IPS-11a (cell line): Measurements from ENCODE around the gene PAX9.

Source experiments
- H3K4me3 ChIP-seq: one replicate; pipeline ENCODE4 v1.5.1; 2013; ENCODE audit warnings: low read depth, low read length, control low read depth

Gene PAX9

DNA sequence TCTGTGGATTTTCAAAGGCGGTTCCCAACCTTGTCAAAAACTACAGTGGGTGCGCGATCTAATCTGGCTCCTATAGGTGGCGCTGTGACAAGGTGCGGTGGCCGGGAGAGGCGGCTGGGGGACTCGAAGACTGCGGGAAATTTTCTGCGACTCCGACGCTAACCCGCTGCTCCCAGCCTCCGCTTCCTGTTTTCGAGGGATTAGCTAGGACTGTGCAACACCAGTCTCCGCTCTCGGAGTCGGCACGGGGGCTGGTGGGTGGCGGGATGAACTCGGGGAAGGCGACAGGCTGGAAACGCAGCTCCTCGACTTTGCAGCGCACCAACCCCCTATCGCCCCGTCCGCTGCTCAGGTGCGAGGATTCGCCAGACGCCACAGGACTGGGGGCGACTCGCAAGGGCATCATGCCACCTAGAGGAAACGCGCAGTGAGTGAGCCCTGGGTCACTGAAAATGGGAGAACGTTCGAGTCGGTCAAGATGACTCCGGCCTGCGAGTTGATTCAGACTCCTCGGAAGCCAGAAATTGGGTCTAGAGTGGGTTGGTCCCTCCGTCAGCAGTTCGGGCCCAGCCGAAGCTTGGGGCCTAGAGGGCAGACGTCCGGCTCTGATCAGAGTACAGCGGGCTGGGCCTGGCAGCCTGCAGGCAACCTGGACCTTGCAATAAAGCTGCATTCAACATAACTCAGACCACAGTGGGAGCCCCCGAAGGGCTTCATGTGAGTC is 5.5 kb upstream of the PAX9 start:
- peak overlapping the region; percentile 22 for H3K4me3 ChIP-seq

GRCh38 chr14:36656687-36657398 is 4.8 kb upstream of the PAX9 start:
- no peak overlapping the region for H3K4me3 ChIP-seq

DNA sequence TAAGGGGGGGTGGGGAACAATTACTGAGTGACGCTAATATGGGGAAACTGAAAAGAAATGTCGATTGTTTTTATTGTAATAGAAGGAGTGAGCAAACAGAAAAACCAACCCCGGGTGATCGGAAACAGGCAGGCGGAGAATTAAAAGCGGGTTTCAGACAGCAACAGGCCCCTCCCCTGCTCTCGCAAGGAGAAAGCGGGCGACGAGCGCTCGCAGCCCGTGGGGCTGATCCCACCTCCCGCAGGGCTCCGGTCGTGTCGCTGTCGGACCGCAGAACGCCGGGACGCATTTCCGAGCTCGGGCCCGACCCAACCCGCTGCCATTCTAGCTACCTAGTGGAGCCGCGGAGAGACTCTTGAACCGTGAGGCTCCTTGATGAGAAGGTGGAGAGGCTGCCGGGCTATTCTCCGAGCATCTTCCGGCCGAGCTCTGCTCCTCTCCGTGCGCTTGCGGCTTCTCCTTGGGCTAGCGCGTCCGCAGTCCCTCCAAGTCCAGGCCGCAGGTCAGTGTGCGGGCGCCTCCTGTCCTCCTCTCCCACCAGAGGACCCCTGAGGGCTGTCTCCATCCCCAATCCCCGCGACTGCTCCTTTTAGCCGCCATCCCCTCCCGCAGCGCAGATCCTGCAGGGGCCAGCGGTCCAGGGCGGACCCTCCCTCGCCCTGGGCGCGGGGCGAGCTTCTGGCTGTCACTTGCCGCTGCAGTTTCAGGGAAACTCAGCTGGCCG is 4.1 kb upstream of the PAX9 start:
- no peak overlapping the region for H3K4me3 ChIP-seq

GRCh38 chr14:36658123-36659009 is 3.3 kb upstream of the PAX9 start:
- no peak overlapping the region for H3K4me3 ChIP-seq

DNA sequence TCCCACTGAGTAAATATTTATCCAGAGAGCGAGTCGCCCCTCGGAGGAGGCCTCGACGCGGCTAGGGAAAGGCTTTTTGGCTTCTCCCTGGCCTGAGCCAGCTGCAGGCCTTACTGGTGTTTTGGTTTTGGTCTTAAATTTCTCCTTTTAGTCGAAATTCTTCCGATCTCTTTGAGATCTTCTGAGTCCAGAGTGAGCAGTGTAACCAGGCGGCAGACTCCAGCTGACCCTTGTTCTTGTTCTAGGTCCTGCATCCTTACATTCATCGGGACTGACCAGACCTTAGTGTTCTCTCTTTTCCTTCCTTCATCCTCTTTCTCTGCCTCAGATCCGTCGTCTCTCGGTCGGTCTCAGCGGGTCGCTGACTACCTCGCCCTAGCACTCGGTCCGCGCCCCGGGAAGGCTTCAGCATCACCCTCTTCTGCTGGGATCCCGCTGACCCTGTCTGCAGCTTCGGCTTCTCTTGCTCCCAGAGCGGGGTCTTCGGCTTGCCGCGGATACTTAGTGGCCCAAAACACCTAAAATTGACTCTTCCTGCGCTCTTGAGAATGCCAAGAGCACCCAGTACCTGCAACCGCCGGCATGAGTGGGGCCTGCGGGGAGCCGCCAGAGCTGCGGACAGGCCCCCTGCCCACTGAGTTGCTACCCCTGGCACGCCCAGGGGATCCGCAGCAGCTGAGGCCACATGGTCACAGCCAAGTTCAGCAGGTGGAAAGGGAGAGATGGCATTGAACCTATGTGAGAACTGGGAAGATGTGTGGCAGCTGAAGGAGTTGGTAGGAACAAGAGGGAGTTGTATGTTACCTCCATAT is 2.4 kb upstream of the PAX9 start:
- no peak overlapping the region for H3K4me3 ChIP-seq

GRCh38 chr14:36659822-36660735 is 1.6 kb upstream of the PAX9 start:
- H3K4me3 ChIP-seq = no peak overlapping the region

DNA sequence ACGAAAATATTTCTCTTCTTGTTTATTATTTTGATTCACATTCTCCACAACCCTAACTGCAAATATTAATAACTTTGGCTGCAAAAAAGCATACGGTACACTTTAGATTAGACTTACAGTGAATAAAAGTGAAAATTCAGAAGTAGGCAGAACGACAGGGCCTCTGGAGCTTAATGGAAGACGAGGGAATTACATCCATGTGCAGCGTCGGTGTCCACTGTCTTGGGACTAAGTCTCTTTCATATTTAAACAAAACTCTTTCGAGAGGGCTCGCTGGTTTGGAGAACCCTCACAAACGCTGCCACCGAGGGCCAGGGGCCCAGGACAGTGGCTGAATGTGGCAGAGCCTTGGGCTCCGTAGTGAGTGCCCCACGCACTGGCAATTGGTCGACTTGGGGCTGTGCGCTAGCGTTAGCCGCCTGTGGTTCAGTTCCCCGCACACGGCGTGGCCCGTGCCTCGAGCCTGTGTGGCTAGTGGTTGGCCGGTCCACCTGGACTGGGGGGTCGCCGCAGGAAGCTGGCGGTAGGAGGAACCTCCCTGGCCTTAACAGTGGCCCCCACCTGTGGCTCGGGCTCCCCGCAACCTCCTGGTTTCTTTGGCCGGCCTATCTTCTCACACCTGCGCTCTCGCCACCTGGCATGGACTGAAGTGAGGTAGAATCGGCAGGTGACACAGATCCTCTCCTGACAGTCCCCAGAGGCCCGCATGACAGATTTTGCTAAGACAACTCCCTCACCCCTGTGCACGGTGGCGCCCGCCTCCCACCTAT is 739 bp upstream of the PAX9 start:
- H3K4me3 ChIP-seq = no peak overlapping the region

GRCh38 chr14:36662258-36662542 is 540 bp downstream of the PAX9 start:
- peak overlapping the region; percentile 28 for H3K4me3 ChIP-seq

GRCh38 chr14:36662543-36663403 is 1.1 kb downstream of the PAX9 start:
- peak overlapping the region; percentile 28 for H3K4me3 ChIP-seq

DNA sequence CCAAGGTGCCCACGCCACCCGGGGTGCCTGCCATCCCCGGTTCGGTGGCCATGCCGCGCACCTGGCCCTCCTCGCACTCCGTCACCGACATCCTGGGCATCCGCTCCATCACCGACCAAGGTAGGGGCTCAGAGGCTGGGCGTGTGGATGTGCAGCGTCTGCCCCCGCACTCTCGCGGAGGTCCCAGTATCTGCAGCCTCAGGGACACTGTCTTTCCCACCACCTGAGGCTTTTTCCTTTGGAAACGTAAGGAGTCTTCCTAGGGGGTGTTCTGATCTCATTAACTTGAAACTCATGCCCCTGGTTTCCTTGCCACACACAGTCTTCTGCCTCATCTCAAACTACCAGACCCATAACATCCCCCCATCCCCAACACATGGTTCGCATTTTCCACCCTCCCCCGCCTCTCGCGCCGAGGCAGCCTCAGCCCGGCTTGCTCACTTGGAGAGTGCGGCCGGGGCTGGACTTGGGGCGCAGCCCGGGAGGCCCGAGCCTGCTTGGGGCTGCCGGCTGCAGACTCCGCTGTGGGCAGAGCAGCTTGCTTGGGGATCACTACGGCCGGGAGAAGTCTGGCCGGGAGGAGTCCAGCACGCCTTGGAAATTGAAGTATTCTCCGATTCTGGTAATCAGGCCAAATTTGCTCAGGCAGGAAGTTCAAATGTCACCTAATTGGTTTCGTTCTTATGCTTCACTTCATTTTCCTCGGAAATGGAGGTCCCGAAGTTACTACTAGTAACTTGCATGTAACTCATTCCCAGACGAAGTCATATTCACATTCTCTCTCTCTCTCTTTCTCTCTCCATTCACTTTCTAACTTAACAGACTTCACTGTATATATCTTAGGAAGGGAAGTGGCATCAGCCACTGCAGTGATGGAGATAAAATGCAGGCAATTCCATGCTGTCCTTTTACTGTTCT is 2.0 kb downstream of the PAX9 start:
- H3K4me3 ChIP-seq = peak overlapping the region; percentile 13

DNA sequence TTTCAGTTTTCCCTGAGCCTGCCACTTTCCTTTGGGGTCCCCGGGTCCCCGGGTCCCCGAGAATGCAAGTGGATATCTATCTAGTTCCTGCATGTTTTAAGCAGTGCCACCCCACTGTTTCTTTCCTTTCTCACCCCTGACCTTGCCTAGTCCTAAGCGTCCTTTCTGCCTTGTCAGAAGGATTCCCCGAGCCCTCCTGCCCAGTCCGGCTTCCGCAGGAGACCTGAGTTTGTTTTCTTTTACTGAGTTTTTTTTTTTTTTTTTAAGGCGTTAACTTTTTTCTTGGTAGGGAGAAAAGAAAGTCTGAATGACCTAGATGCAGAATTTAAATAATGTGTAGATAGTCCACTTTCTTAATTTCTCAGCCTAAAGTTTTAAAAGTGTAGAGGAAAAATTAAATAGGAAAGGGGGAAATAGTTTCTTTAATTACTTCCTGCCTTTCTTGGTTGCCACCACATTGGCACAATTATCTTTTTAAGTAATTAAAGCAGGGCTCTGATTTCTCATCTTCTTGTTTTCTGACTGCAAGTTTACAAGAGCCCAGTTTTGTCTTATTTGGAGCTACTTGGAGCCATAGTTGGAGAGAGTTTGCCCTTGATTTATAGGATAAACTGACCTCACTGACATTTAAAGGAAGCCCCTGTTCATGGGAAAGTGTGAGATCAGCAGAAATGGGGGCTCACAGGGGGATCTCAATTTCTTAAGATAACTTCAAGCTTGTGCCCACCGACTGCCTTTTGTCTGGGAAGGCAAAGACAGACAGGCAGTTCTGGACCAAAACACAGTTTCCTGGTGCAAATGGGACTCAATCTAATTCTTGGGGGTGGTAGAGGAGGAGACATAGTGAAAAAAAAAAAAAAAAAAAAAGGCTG is 2.9 kb downstream of the PAX9 start:
- no peak overlapping the region for H3K4me3 ChIP-seq

DNA sequence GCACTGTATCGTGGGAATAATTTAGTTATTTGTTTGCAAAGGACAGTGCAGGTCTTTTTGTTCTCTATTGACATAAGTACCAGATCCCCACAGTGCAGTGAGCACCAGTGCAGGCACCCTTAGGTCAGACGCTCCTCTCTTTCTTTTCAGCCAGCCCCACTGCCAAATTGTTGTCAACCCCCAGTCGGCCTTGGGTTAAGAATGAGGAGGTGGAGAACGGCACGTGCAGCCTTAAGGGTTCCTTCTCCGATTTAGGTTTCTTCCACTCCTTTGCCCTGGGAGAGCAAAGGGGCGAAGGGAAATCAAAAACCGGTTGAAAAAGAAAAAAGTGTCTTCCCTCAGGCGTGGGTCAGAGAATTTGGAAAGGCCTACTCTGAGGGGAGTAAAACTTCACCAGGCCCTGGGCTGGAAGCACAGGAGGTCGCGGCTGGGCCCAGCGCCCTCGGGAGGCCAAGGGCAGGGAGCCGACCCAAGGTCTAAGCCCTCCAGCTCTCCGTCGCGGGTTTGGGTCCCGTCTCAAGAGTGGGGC is 4.3 kb downstream of the PAX9 start:
- no peak overlapping the region for H3K4me3 ChIP-seq

DNA sequence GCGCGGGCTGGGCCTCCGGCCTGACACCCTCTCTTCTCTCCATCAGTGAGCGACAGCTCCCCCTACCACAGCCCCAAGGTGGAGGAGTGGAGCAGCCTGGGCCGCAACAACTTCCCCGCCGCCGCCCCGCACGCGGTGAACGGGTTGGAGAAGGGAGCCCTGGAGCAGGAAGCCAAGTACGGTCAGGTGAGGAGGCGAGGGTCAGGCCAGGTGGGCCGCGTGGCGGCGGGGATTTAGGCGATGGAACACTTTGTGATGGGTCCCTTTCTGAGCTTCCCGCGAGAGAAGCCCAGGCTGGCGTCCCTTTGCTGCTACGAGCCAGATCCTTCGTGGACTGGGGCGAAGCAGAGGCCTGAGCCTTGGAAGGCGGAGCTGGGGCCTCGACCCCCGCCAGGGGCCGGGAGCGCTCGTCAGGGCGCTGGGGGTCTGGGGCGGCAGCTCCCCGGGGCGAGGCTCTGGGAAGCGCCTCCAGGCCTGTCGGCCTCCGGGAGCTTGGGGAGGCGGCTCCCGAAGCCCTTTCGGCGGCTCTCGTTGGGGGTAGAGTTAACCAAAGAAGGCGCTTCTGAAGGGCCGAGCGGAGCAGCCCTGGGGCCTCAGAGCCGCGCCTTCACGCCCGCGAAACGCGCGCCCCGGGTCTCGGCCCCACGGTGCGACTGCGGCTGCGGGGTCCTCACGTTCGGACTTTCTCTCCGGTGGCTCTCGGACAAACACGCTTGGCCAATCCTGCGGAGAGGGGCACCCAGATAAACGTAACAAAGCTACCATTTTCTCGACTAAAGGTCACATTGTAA is 5.0 kb downstream of the PAX9 start:
- peak overlapping the region; percentile 25 for H3K4me3 ChIP-seq

GRCh38 chr14:36667679-36668078 is 6.0 kb downstream of the PAX9 start:
- no peak overlapping the region for H3K4me3 ChIP-seq

DNA sequence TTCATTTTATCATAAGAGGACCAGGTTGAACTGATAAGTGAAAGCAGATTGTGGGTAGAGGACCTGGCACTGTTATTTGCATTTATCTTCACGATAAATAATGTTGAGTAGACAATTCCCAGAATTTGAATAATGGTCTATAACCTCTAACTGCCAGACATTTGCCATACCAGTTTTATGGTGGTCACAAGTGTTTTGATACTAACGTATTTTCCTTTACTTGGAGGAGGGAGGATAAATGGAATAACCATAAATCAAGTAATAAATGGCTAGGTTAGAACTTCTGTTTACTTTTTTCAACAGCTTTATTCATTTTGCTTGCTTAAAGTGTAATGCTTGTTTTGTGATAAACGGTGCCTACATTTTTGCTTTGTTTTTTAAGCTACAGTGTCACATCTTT is 9.5 kb downstream of the PAX9 start:
- H3K4me3 ChIP-seq = no peak overlapping the region
